Muscle of back (tissue), 11 donors: Measurements from ENCODE around the gene NXPH2. TPM values are rescaled to one million over a fixed set of nuclear protein-coding genes. Genes with fewer than 3 reads are reported as not detected.
A peak's percentile ranks its signal among the peaks of the same experiment; 100 is the strongest.
"Not testable (repeated sequence)": the region's sequence is repeated elsewhere in the genome, so short reads cannot be mapped to it uniquely, and the experiment has no call there.

Experiments used
- DNase-seq, 3 donors: peaks; one replicate each; pipeline versions ENCODE4 v3.0.0 to v3.0.0-alpha.2; 2013
- polyA plus RNA-seq, 10 donors: library from polyadenylated mRNA; unstranded; fragments of 120-200 nt; gene quantifications; one replicate each; pipeline ENCODE4 v1.2.1, GENCODE V29; 2013; ENCODE audit not compliant: insufficient read length in 10 of 10

Gene NXPH2
- polyA plus RNA-seq, 10 donors = 11.6 to 22.2 (median 13.2) TPM

GRCh38 chr2:138712212-138712979 lies 67.8 kb downstream of the NXPH2 start:
- no peak for DNase-seq

GRCh38 chr2:138711812-138712211 lies 68.4 kb downstream of the NXPH2 start:
- no peak for DNase-seq

- DNase-seq = peak in 1 of 3 donors; percentile 35
Measured at GRCh38 chr2:138708682-138709241, 71.4 kb downstream of the NXPH2 start.

GRCh38 chr2:138707392-138708074 lies 72.7 kb downstream of the NXPH2 start:
- DNase-seq = peak; percentile 21 to 74 (median 55)

- no peak for DNase-seq
Measured at GRCh38 chr2:138703242-138703641, 76.9 kb downstream of the NXPH2 start.

GRCh38 chr2:138700716-138701115 lies 79.5 kb downstream of the NXPH2 start:
- no peak for DNase-seq

- no peak for DNase-seq
Measured at GRCh38 chr2:138699421-138699820, 80.8 kb downstream of the NXPH2 start.

- DNase-seq = no peak
Measured at GRCh38 chr2:138698428-138698827, 81.8 kb downstream of the NXPH2 start.

GRCh38 chr2:138691667-138692066 lies 88.5 kb downstream of the NXPH2 start:
- no peak for DNase-seq

GRCh38 chr2:138689705-138690104 lies 90.5 kb downstream of the NXPH2 start:
- peak in 1 of 3 donors; percentile 10 for DNase-seq

- DNase-seq = no peak
Measured at GRCh38 chr2:138682163-138682562, 98.0 kb downstream of the NXPH2 start.

GRCh38 chr2:138677221-138677620 lies 103.0 kb downstream of the NXPH2 start:
- DNase-seq = no peak

- no peak for DNase-seq
Measured at GRCh38 chr2:138676619-138677021, 103.6 kb downstream of the NXPH2 start.

- no peak for DNase-seq
Measured at GRCh38 chr2:138671566-138671965, 108.6 kb downstream of the NXPH2 start.

GRCh38 chr2:138670734-138671133 lies 109.5 kb downstream of the NXPH2 start:
- DNase-seq = no peak

GRCh38 chr2:138665937-138666336 lies 114.3 kb downstream of the NXPH2 start:
- DNase-seq = no peak

GRCh38 chr2:138658187-138658894 lies 121.8 kb downstream of the NXPH2 start:
- no peak for DNase-seq

- DNase-seq = no peak
Measured at GRCh38 chr2:138654146-138654545, 126.0 kb downstream of the NXPH2 start.

GRCh38 chr2:138652378-138652777 lies 127.8 kb downstream of the NXPH2 start:
- DNase-seq = no peak

- no peak for DNase-seq
Measured at GRCh38 chr2:138649571-138649970, 130.6 kb downstream of the NXPH2 start.

- no peak for DNase-seq
Measured at GRCh38 chr2:138648606-138649005, 131.6 kb downstream of the NXPH2 start.

GRCh38 chr2:138644776-138645175 lies 135.4 kb downstream of the NXPH2 start:
- not testable (repeated sequence) for DNase-seq
